H1 (cell line): ENCODE data around the gene SAE1. TPM values are rescaled to one million over a fixed set of nuclear protein-coding genes. Genes with fewer than 3 reads are reported as not detected.

Experiments
- BCL11A ChIP-seq, 2 experiments: IDR thresholded peaks; one replicate each; pipeline ENCODE4 v1.6.1; 2011; ENCODE audit warnings: low read depth in 2 of 2, low read length in 2 of 2, mild to moderate bottlenecking in 2 of 2
- CBX5 ChIP-seq: fragments of 300-800, 300-1000 bp; sonication (generic); IDR thresholded peaks from 2 replicates; pipeline ENCODE4 v1.7.1; 2016; ENCODE audit warnings: antibody characterized with exemption, low read length, low read depth
- CBX8 ChIP-seq: fragments of 300-800, 300-1000 bp; sonication (generic); IDR thresholded peaks from 2 replicates; pipeline ENCODE4 v1.7.1; 2016; ENCODE audit warnings: low read depth, low read length, borderline replicate concordance
- CEBPB ChIP-seq: IDR thresholded peaks from 2 replicates; pipeline ENCODE4 v1.6.1; 2012; ENCODE audit warnings: low read depth, low read length
- CREB1 ChIP-seq: IDR thresholded peaks from 2 replicates; pipeline ENCODE4 v1.6.1; 2012; ENCODE audit warnings: inconsistent platforms
- HDAC2 ChIP-seq, 2 experiments: fragments of 300-600 bp in 1 of 2; sonication (generic) in 1 of 2; IDR thresholded peaks; 2 replicates each; pipeline ENCODE4 v1.6.1; 2011 to 2012; ENCODE audit warnings: low read depth in 2 of 2, low read length in 2 of 2, mild to moderate bottlenecking in 2 of 2, moderate library complexity in 2 of 2, borderline replicate concordance in 1 of 2, inconsistent platforms in 1 of 2
- JUN ChIP-seq: IDR thresholded peaks from 2 replicates; pipeline ENCODE4 v1.6.1; 2011; ENCODE audit warnings: low read depth, mild to moderate bottlenecking, improper control_type of control experiment, low read length
- KDM4A ChIP-seq: IDR thresholded peaks from one replicate; pipeline ENCODE4 v1.7.1; 2012; ENCODE audit warnings: low read depth, mild to moderate bottlenecking, moderate library complexity, low read length, inconsistent platforms; ENCODE audit not compliant: severe bottlenecking
- KDM5A ChIP-seq: fragments of 200-600 bp; IDR thresholded peaks from 2 replicates; pipeline ENCODE4 v1.7.1; 2012; ENCODE audit warnings: mild to moderate bottlenecking, low read length, inconsistent platforms, mixed read lengths
- POLR2A ChIP-seq, 2 experiments: IDR thresholded peaks; 1 replicate in 1 of 2; 2 replicates in 1 of 2; pipeline ENCODE4 v1.6.1; 2011; ENCODE audit warnings: low read depth in 2 of 2, low read length in 2 of 2, mild to moderate bottlenecking in 2 of 2; ENCODE audit errors: control extremely low read depth in 1 of 2
- RAD21 ChIP-seq, 2 experiments: IDR thresholded peaks in 1 of 2; conservative IDR thresholded peaks in 1 of 2; 2 replicates each; pipeline ENCODE4 v1.6.1; 2011; ENCODE audit warnings: low read depth in 2 of 2, low read length in 2 of 2, improper control_type of control experiment in 1 of 2, inconsistent platforms in 1 of 2, mild to moderate bottlenecking in 1 of 2, moderate library complexity in 1 of 2
- RXRA ChIP-seq: IDR thresholded peaks from 2 replicates; pipeline ENCODE4 v1.6.1; 2011; ENCODE audit warnings: low read depth, mild to moderate bottlenecking, low read length, moderate library complexity; ENCODE audit not compliant: insufficient read depth
- SAP30 ChIP-seq: fragments of 300-600 bp; sonication (generic); IDR thresholded peaks from 2 replicates; pipeline ENCODE4 v1.7.1; 2012; ENCODE audit warnings: low read length, moderate library complexity, mild to moderate bottlenecking, inconsistent platforms; ENCODE audit not compliant: insufficient read depth, insufficient replicate concordance
- SIN3A ChIP-seq, 2 experiments: IDR thresholded peaks in 1 of 2; conservative IDR thresholded peaks in 1 of 2; 2 replicates each; pipeline ENCODE4 v1.6.1; 2011 to 2012; ENCODE audit warnings: low read length in 2 of 2, improper control_type of control experiment in 1 of 2, low read depth in 1 of 2, mild to moderate bottlenecking in 1 of 2
- SIRT6 ChIP-seq: IDR thresholded peaks from one replicate; pipeline ENCODE4 v1.7.1; 2012; ENCODE audit warnings: low read length, inconsistent platforms
- SP2 ChIP-seq: IDR thresholded peaks from 2 replicates; pipeline ENCODE4 v1.6.1; 2012; ENCODE audit warnings: mild to moderate bottlenecking, low read length, inconsistent platforms
- SRF ChIP-seq: IDR thresholded peaks from 2 replicates; pipeline ENCODE4 v1.6.1; 2011; ENCODE audit warnings: mild to moderate bottlenecking, low read depth, low read length, moderate library complexity
- SUZ12 ChIP-seq: fragments of 200-600 bp; sonication (generic); IDR thresholded peaks from 2 replicates; pipeline ENCODE4 v1.6.1; 2012; ENCODE audit warnings: mild to moderate bottlenecking, inconsistent platforms, low read length, moderate library complexity, mixed read lengths
- TAF1 ChIP-seq: IDR thresholded peaks from 2 replicates; pipeline ENCODE4 v1.6.1; 2011; ENCODE audit warnings: mild to moderate bottlenecking, low read depth, low read length
- TAF7 ChIP-seq: optimal IDR thresholded peaks from 2 replicates; pipeline ENCODE3; 2011; ENCODE audit warnings: low read depth, mild to moderate bottlenecking, inconsistent platforms, low read length, moderate library complexity, borderline replicate concordance
- TCF12 ChIP-seq: IDR thresholded peaks from 2 replicates; pipeline ENCODE4 v1.6.1; 2011; ENCODE audit warnings: low read depth, mild to moderate bottlenecking, low read length
- ZNF274 ChIP-seq: IDR thresholded peaks from 2 replicates; pipeline ENCODE4 v1.7.0; 2012; ENCODE audit warnings: low read length, borderline replicate concordance; ENCODE audit errors: extremely low read depth
- polyA plus RNA-seq, 7 experiments: library from polyadenylated mRNA; depleted of rRNA in 3 of 7; stranded (reverse) in 5 of 7; unstranded in 2 of 7; fragments of >200 nt in 5 of 7; fragments of 200-250 nt in 2 of 7; gene quantifications; 1 replicate in 5 of 7; 2 replicates in 1 of 7; 4 replicates in 1 of 7; pipeline versions ENCODE4 v1.2.1 to v1.2.3, GENCODE V29; 2011 to 2013; ENCODE audit warnings: missing spikeins in 2 of 7, mixed read lengths in 2 of 7
- total RNA-seq: library from RNA; stranded (reverse); fragmentation: NEBNext Ultra II Directional; extraction: Animal tissue kit (Norgen Biotek cat#: 25700); gene quantifications from 2 replicates; pipeline ENCODE4 v1.2.1, GENCODE V29; 2021
- TF ChIP-seq, protein P1 (sequence below): IDR thresholded peaks from 2 replicates; pipeline ENCODE4 v1.6.1; 2012; ENCODE audit warnings: inconsistent platforms

SAE1 gene
- total and polyA plus RNA-seq, 2 of the 8 experiments (the other 6 are each of a cell fraction or from before 2014, with no cell fraction given), result 213 to 268 TPM

GRCh38 chr19:47226426-47227351, 96.1 kb downstream of the SAE1 start (continued):
- TF ChIP-seq HDAC2 (IDR thresholded peaks at IDR 0.05; ENCODE audit: borderline replicate concordance in 1 of 2, low read depth in 2 of 2, low read length in 2 of 2) (no peak; a peak in 1 of 4 replicates), SRF (no peak), KDM5A (no peak), CEBPB (no peak), CBX5 (no peak), TAF7 (peak; percentile 11), RAD21 (IDR thresholded peaks at IDR 0.05 in 1 of 2, conservative IDR thresholded peaks at IDR 0.05 in 1 of 2; ENCODE audit: low read depth in 2 of 2, low read length in 2 of 2) (no peak), SUZ12 (no peak), SAP30 (no peak), SIN3A (conservative IDR thresholded peaks at IDR 0.05 in 1 of 2, IDR thresholded peaks at IDR 0.05 in 1 of 2; ENCODE audit: low read depth in 1 of 2, low read length in 2 of 2) (0 out of 4 replicates have a peak, but pooled peaks of 1 of the 2 experiments have one; percentile 19), CREB1 (no peak), TAF1 (no peak), ZNF274 (no peak), KDM4A (no peak), JUN (no peak), TCF12 (no peak), BCL11A (IDR thresholded peaks at IDR 0.05; ENCODE audit: low read depth in 2 of 2, low read length in 2 of 2) (no peak), CBX8 (no peak), RXRA (no peak), SP2 (no peak), POLR2A (IDR thresholded peaks at IDR 0.05; ENCODE audit: control extremely low read depth in 1 of 2, low read depth in 2 of 2, low read length in 2 of 2) (peak; percentile 47 to 60; a peak in 2 of 3 replicates), SIRT6 (no peak)
- TF ChIP-seq, protein P1, sequence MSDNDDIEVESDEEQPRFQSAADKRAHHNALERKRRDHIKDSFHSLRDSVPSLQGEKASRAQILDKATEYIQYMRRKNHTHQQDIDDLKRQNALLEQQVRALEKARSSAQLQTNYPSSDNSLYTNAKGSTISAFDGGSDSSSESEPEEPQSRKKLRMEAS, result 0 out of 2 replicates have a peak, but pooled peaks have one; percentile 8
